IMR-90 (cell line): ENCODE data around the gene C2orf92. TPM values are rescaled to one million over a fixed set of nuclear protein-coding genes. Genes with fewer than 3 reads are reported as not detected.
A peak's percentile ranks its signal among the peaks of the same experiment; 100 is the strongest.

ENCODE experiments used
- ATAC-seq: fragments of 200-7000 bp; cut with Tn5 transposase; 2 replicates; pipeline ENCODE4 v1.9.1; 2020; ENCODE audit warnings: low read depth, mild to moderate bottlenecking, moderate library complexity
- BruUV-seq: library from RNA; stranded (reverse); fragments of 400-500 nt; replicated peaks from 2 replicates; lab custom pipeline; 2021; lab: Mats Ljungman, UMichigan
- CTCF ChIA-PET: fragments of 300-600 bp; formaldehyde crosslinking; extraction: SDS; loops from one replicate; lab custom pipeline; 2021; ENCODE audit warnings: antibody characterized with exemption; lab: Yijun Ruan, JAX
- POLR2A ChIA-PET: fragments of 300-600 bp; sonication (Branson Sonifier 250); formaldehyde crosslinking; loops from one replicate; lab custom pipeline; 2022; ENCODE audit warnings: antibody characterized with exemption; ENCODE audit not compliant: unreplicated experiment; lab: Charles Lee
- DNase-seq: peaks from one replicate; pipeline ENCODE4 v3.0.0; 2013
- H2AFZ ChIP-seq: replicated peaks from 2 replicates; pipeline ENCODE3; 2013; ENCODE audit warnings: low read length, mild to moderate bottlenecking; ENCODE audit not compliant: poor library complexity
- H2AK5ac ChIP-seq: 2 replicates; pipeline ENCODE4 v1.6.1; 2013; ENCODE audit warnings: low read depth, low read length, inconsistent platforms
- H2AK9ac ChIP-seq: replicated peaks from 2 replicates; pipeline ENCODE3; 2013; ENCODE audit warnings: mild to moderate bottlenecking, low read depth, low read length, moderate library complexity; ENCODE audit not compliant: poor library complexity
- H2BK120ac ChIP-seq: 2 replicates; pipeline ENCODE4 v1.6.1; 2013; ENCODE audit warnings: low read depth, low read length, inconsistent platforms
- H2BK15ac ChIP-seq: 3 replicates; pipeline ENCODE4 v1.6.1; 2013; ENCODE audit warnings: low read depth, low read length, inconsistent platforms
- H2BK20ac ChIP-seq: 2 replicates; pipeline ENCODE4 v1.6.1; 2013; ENCODE audit warnings: low read depth, mild to moderate bottlenecking, inconsistent platforms, low read length, moderate library complexity
- H2BK5ac ChIP-seq: 2 replicates; pipeline ENCODE4 v1.6.1; 2013; ENCODE audit warnings: mild to moderate bottlenecking, low read depth, low read length, inconsistent platforms; ENCODE audit not compliant: poor library complexity, severe bottlenecking
- H3K14ac ChIP-seq: replicated peaks from 2 replicates; pipeline ENCODE4 v1.6.1; 2013; ENCODE audit warnings: low read depth, low read length, inconsistent platforms
- H3K18ac ChIP-seq: 2 replicates; pipeline ENCODE4 v1.6.1; 2013; ENCODE audit warnings: low read depth, low read length, control low read depth
- H3K23ac ChIP-seq: 2 replicates; pipeline ENCODE4 v1.6.1; 2013; ENCODE audit warnings: low read depth, low read length, inconsistent platforms
- H3K27ac ChIP-seq: 2 replicates; pipeline ENCODE4 v1.5.1; 2013; ENCODE audit warnings: mild to moderate bottlenecking, control low read depth, low read length; ENCODE audit not compliant: insufficient read depth
- H3K27me3 ChIP-seq: 2 replicates; pipeline ENCODE4 v1.6.1; 2013; ENCODE audit warnings: low read length; ENCODE audit not compliant: control insufficient read depth, insufficient read depth
- H3K36me3 ChIP-seq: 2 replicates; pipeline ENCODE4 v1.6.1; 2013; ENCODE audit warnings: low read length, mixed read lengths; ENCODE audit not compliant: control insufficient read depth, insufficient read depth
- H3K4ac ChIP-seq: 2 replicates; pipeline ENCODE4 v1.6.1; 2013; ENCODE audit warnings: low read depth, low read length, inconsistent platforms
- H3K4me1 ChIP-seq: 2 replicates; pipeline ENCODE4 v1.6.1; 2013; ENCODE audit warnings: low read length, mixed read lengths; ENCODE audit not compliant: control insufficient read depth, insufficient read depth
- H3K4me2 ChIP-seq: 2 replicates; pipeline ENCODE4 v1.6.1; 2013; ENCODE audit warnings: low read depth, mild to moderate bottlenecking, control low read depth, low read length, moderate library complexity
- H3K4me3 ChIP-seq: 2 replicates; pipeline ENCODE4 v1.5.1; 2013; ENCODE audit warnings: low read depth, mild to moderate bottlenecking, control low read depth, low read length, moderate library complexity; ENCODE audit not compliant: insufficient read depth
- H3K56ac ChIP-seq: 2 replicates; pipeline ENCODE4 v1.6.1; 2013; ENCODE audit warnings: low read length, inconsistent platforms; ENCODE audit not compliant: insufficient read depth; ENCODE audit errors: extremely low read depth
- H3K79me1 ChIP-seq, 2 experiments: 2 replicates each; pipeline ENCODE4 v1.6.1; 2013; ENCODE audit warnings: low read length in 2 of 2, inconsistent platforms in 1 of 2, low read depth in 1 of 2
- H3K9ac ChIP-seq: 2 replicates; pipeline ENCODE4 v1.6.1; 2013; ENCODE audit warnings: low read depth, low read length, control low read depth
- H3K9me1 ChIP-seq: 2 replicates; pipeline ENCODE4 v1.6.1; 2013; ENCODE audit warnings: low read length, inconsistent platforms; ENCODE audit not compliant: insufficient read depth
- H3K9me3 ChIP-seq: 2 replicates; pipeline ENCODE4 v1.6.1; 2013; ENCODE audit warnings: low read length; ENCODE audit not compliant: control insufficient read depth, insufficient read depth
- H4K20me1 ChIP-seq: 2 replicates; pipeline ENCODE4 v1.6.1; 2013; ENCODE audit warnings: low read length, inconsistent platforms; ENCODE audit not compliant: insufficient read depth
- H4K5ac ChIP-seq: 2 replicates; pipeline ENCODE4 v1.6.1; 2013; ENCODE audit warnings: mild to moderate bottlenecking, low read depth, low read length, control low read depth
- H4K8ac ChIP-seq, 2 experiments: 2 replicates each; pipeline ENCODE4 v1.6.1; 2013; ENCODE audit warnings: low read depth in 2 of 2, low read length in 2 of 2, control low read depth in 1 of 2, inconsistent platforms in 1 of 2
- H4K91ac ChIP-seq: 2 replicates; pipeline ENCODE4 v1.6.1; 2013; ENCODE audit warnings: low read depth, low read length, inconsistent platforms; ENCODE audit not compliant: insufficient read depth
- BHLHE40 ChIP-seq: fragments of 150-350 bp; IDR thresholded peaks from 2 replicates; pipeline ENCODE4 v1.6.1; 2016; ENCODE audit warnings: mild to moderate bottlenecking, low read depth, low read length
- CHD1 ChIP-seq: IDR thresholded peaks from 2 replicates; pipeline ENCODE4 v1.6.1; 2012; ENCODE audit warnings: low read depth, low read length, improper control_type of control experiment
- MAFK ChIP-seq: IDR thresholded peaks from 2 replicates; pipeline ENCODE4 v1.6.1; 2012; ENCODE audit warnings: low read depth, low read length, improper control_type of control experiment
- MAZ ChIP-seq: IDR thresholded peaks from 2 replicates; pipeline ENCODE4 v1.6.1; 2012; ENCODE audit warnings: low read depth, mild to moderate bottlenecking, low read length, improper control_type of control experiment, moderate library complexity, borderline replicate concordance
- MXI1 ChIP-seq: IDR thresholded peaks from 2 replicates; pipeline ENCODE4 v1.6.1; 2012; ENCODE audit warnings: low read depth, mild to moderate bottlenecking, low read length, moderate library complexity, borderline replicate concordance
- RCOR1 ChIP-seq: IDR thresholded peaks from 2 replicates; pipeline ENCODE4 v1.6.1; 2012; ENCODE audit warnings: mild to moderate bottlenecking, low read length, improper control_type of control experiment; ENCODE audit not compliant: insufficient replicate concordance
- SMC3 ChIP-seq: fragments of 150-350 bp; IDR thresholded peaks from 2 replicates; pipeline ENCODE4 v1.6.1; 2016; ENCODE audit warnings: low read depth, mild to moderate bottlenecking, antibody characterized with exemption, low read length, moderate library complexity
- WGBS, 2 experiments: methylation state at CpG; one replicate each; pipeline versions ENCODE4 v1.1.5 to v1.1.7; 2013; ENCODE audit warnings: missing lambda C conversion rate in 2 of 2; ENCODE audit not compliant: insufficient read length in 1 of 2; ENCODE audit errors: extremely low coverage in 2 of 2; 5-methylcytosine and 5-hydroxymethylcytosine counted together
- dilution Hi-C: fragments of 300-500 bp; cut with HindIII; formaldehyde crosslinking; loops from one replicate; pipeline ENCODE4 v1.14.3; 2018; ENCODE audit warnings: low sequenced_read_pairs; ENCODE audit not compliant: unreplicated experiment
- in situ Hi-C: fragments of 300-500 bp; cut with MboI; formaldehyde crosslinking; loops from 3 replicates; pipeline ENCODE4 v1.14.3; 2019; ENCODE audit warnings: low sequenced_read_pairs, inconsistent platforms, mixed read lengths
- intact Hi-C: fragments of 100-400 bp; cut with micrococcal nuclease; formaldehyde crosslinking; loops from 2 replicates; pipeline ENCODE4 v1.10.0; 2022
- polyA plus RNA-seq, 3 experiments: library from polyadenylated mRNA; depleted of rRNA; stranded (reverse); fragments of >200 nt; gene quantifications; 2 replicates each; pipeline ENCODE4 v1.2.3, GENCODE V29; 2012; ENCODE audit warnings: low replicate concordance in 1 of 3
- total RNA-seq: library from RNA; depleted of rRNA; stranded (reverse); fragments of >200 nt; gene quantifications from 2 replicates; pipeline ENCODE4 v1.2.3, GENCODE V29; 2012
- TF ChIP-seq, protein P1 (sequence below): fragments of 150-350 bp; IDR thresholded peaks from 2 replicates; pipeline ENCODE4 v1.6.1; 2017; ENCODE audit warnings: mild to moderate bottlenecking, antibody characterized with exemption, low read length, low read depth

C2orf92 gene
- total and polyA plus RNA-seq, 2 of the 4 experiments (the other 2 are of a cell fraction): 0.90 to 2.5 TPM

GRCh38 chr2:97663626-97663961 lies 5.9 kb upstream of the C2orf92 start:
- H3K36me3 ChIP-seq: peaks cover 9% of the 10 kb centered on the region; the same call in 1 of the 2 replicates
- H3K27ac ChIP-seq: peak overlapping the region; percentile 95
- peak overlapping the region in 1 of 2 experiments; percentile 78; a peak in 2 of 4 replicates for H4K8ac ChIP-seq
- H3K79me1 ChIP-seq: peaks cover 12 to 43% of the 10 kb centered on the region in 2 experiments; a peak in 3 of 4 replicates
- H3K14ac ChIP-seq: no peak overlapping the region
- 0 out of 2 replicates have a peak, but pooled peaks cover 8% of the 10 kb centered on the region for H4K20me1 ChIP-seq
- H2BK20ac ChIP-seq: no peak overlapping the region
- H4K5ac ChIP-seq: 0 out of 2 replicates have a peak overlapping the region, but pooled peaks have one; percentile 72
- no peak overlapping the region for H3K18ac ChIP-seq
- H3K4me2 ChIP-seq: peak overlapping the region; percentile 96; the same call in 1 of the 2 replicates
- H3K4ac ChIP-seq: peak overlapping the region; percentile 90
- no peak overlapping the region for H2BK15ac ChIP-seq
- intact Hi-C loops (no loop called here), in situ Hi-C loops (loop anchor here (25.0 kb wide), 1 partner anchor 1601 kb away; no protein-coding TSS in a partner anchor), dilution Hi-C loops (no loop called here)
- H3K4me1 ChIP-seq: peaks cover 9% of the 10 kb centered on the region
- no peak overlapping the region for H3K23ac ChIP-seq
- peak overlapping the region; percentile 57 for H3K4me3 ChIP-seq
- ATAC-seq (no peak), DNase-seq (no peak)
- BruUV-seq: no TSS peak
- ChIA-PET POLR2A (interaction anchor here (2.8 kb wide), 1 partner anchor 18 kb away, joined by 15 read pairs; the partner anchor contains the start of gene COX5B), CTCF (interaction anchor here (0.6 to 1.5 kb wide), 4 partner anchors 12 to 62 kb away, joined by 3 to 5 read pairs (median 4); no protein-coding TSS in a partner anchor)
- TF ChIP-seq MAFK (no peak), CHD1 (no peak), RCOR1 (no peak), MAZ (peak; percentile 51; the same call in 1 of the 2 replicates), BHLHE40 (no peak), MXI1 (no peak), SMC3 (no peak)
- TF ChIP-seq, protein P1, sequence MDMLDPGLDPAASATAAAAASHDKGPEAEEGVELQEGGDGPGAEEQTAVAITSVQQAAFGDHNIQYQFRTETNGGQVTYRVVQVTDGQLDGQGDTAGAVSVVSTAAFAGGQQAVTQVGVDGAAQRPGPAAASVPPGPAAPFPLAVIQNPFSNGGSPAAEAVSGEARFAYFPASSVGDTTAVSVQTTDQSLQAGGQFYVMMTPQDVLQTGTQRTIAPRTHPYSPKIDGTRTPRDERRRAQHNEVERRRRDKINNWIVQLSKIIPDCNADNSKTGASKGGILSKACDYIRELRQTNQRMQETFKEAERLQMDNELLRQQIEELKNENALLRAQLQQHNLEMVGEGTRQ: no peak
- no peak overlapping the region; the same call in 1 of the 2 replicates for H2AK5ac ChIP-seq
- H2BK120ac ChIP-seq: peak overlapping the region; percentile 73; the same call in 1 of the 2 replicates
- peak overlapping the region; percentile 91 for H2BK5ac ChIP-seq
- H3K9ac ChIP-seq: peak overlapping the region; percentile 77
- 1% methylated on average over 22 of the region's 46 CpGs; no CpG with 5 or more reads in 1 of the 2 experiments for WGBS, 2 experiments
- H3K27me3 ChIP-seq: no peaks in the 10 kb centered on the region
- peaks cover 9% of the 10 kb centered on the region for H3K9me1 ChIP-seq
- no peak overlapping the region for H3K56ac ChIP-seq
- peak overlapping the region; percentile 97 for H2AK9ac ChIP-seq
- H3K9me3 ChIP-seq: no peaks in the 10 kb centered on the region
- H2AFZ ChIP-seq: peak overlapping the region; percentile 89
- peak overlapping the region; percentile 94 for H4K91ac ChIP-seq
